Esophagus squamous epithelium (tissue), 5 donors: ENCODE measurements around the gene MAP3K20. TPM values are rescaled to one million over a fixed set of nuclear protein-coding genes. Genes with fewer than 3 reads are reported as not detected.

Experiments
- DNase-seq: peaks from one replicate; lab custom pipeline; 2025; lab: John Stamatoyannopoulos, UW
- H3K27ac ChIP-seq, 4 donors: fragments of 200-600 bp; sonication (generic); one replicate each; pipeline ENCODE4 v1.5.1; 2016 to 2019; ENCODE audit warnings: mild to moderate bottlenecking in 1 of 4
- H3K27me3 ChIP-seq, 4 donors: fragments of 200-600 bp; sonication (generic); 1 replicate in 3 of 4; 2 replicates in 1 of 4; pipeline versions ENCODE4 v1.5.1 to v1.6.0; 2017 to 2021; ENCODE audit warnings: antibody characterized with exemption in 1 of 4
- H3K36me3 ChIP-seq, 3 donors: fragments of 200-600 bp; sonication (generic); one replicate each; pipeline ENCODE4 v1.5.1; 2016 to 2019
- H3K4me1 ChIP-seq, 3 donors: fragments of 200-600 bp; sonication (generic); one replicate each; pipeline ENCODE4 v1.5.1; 2017 to 2019
- H3K4me3 ChIP-seq, 4 donors: fragments of 200-600 bp; sonication (generic); 1 replicate in 3 of 4; 2 replicates in 1 of 4; pipeline ENCODE4 v1.5.1; 2016 to 2019; ENCODE audit warnings: mild to moderate bottlenecking in 2 of 4, moderate library complexity in 1 of 4
- H3K9me3 ChIP-seq, 3 donors: fragments of 200-600 bp; sonication (generic); one replicate each; pipeline ENCODE4 v1.5.1; 2016 to 2019
- CTCF ChIP-seq, 6 experiments: fragments of 450-650 bp in 4 of 6; fragments of 200-600 bp in 2 of 6; sonication (generic) in 2 of 6; IDR thresholded peaks; one replicate each; pipeline ENCODE4 v1.5.1; 2016 to 2019; ENCODE audit warnings: antibody characterized with exemption in 6 of 6, mild to moderate bottlenecking in 4 of 6, moderate library complexity in 4 of 6
- POLR2A ChIP-seq, 4 donors: fragments of 450-650 bp; IDR thresholded peaks; one replicate each; pipeline ENCODE4 v1.6.1; 2017; ENCODE audit warnings: antibody characterized with exemption in 4 of 4, mild to moderate bottlenecking in 4 of 4, moderate library complexity in 3 of 4
- WGBS, 2 donors: methylation state at CpG; one replicate each; pipeline ENCODE4 v1.1.5; 2018; 5-methylcytosine and 5-hydroxymethylcytosine counted together
- intact Hi-C: fragments of 100-400 bp; cut with DNase I; formaldehyde crosslinking; loops from one replicate; pipeline ENCODE4 v1.15.0; 2022
- total RNA-seq, 4 donors: library from RNA; depleted of rRNA; stranded (reverse); fragments of >200 nt; gene quantifications; one replicate each; pipeline ENCODE4 v1.1.0, GENCODE V29; 2016
- donor health status: DM: yes; HTN: yes; CAD: no.

Gene MAP3K20
- total RNA-seq, 4 donors from 2014 or later: 7.2 to 55.3 (median 26.3) TPM

- 57% methylated on average over 1 of the region's 1 CpG; no CpG with 5 or more reads in 1 of the 2 donors for WGBS, 2 donors
- no peak overlapping the region for H3K4me3 ChIP-seq
- TF ChIP-seq POLR2A (IDR thresholded peaks at IDR 0.05) (no peak), CTCF (IDR thresholded peaks at IDR 0.05) (no peak)
- H3K9me3 ChIP-seq: no peaks in the 10 kb centered on the region
- H3K4me1 ChIP-seq: peaks cover 0 to 19% (median 5%) of the 10 kb centered on the region in 3 donors
- H3K27me3 ChIP-seq: no peaks in the 10 kb centered on the region
- no peak overlapping the region for H3K27ac ChIP-seq
- H3K36me3 ChIP-seq: peaks cover 0 to 29% (median 0%) of the 10 kb centered on the region in 3 donors
- no peak for DNase-seq
- intact Hi-C loops: no loop called here
These were observed 155.8 kb downstream of the MAP3K20 start for GRCh38 chr2:173231465-173231864.

- no peak overlapping the region for H3K4me3 ChIP-seq
- no peaks in the 10 kb centered on the region for H3K9me3 ChIP-seq
- H3K27ac ChIP-seq: no peak overlapping the region
- TF ChIP-seq CTCF (IDR thresholded peaks at IDR 0.05) (no peak), POLR2A (IDR thresholded peaks at IDR 0.05) (no peak)
- peaks cover 0 to 30% (median 0%) of the 10 kb centered on the region in 3 donors for H3K36me3 ChIP-seq
- intact Hi-C loops: no loop called here
- H3K4me1 ChIP-seq: peaks cover 0 to 19% (median 5%) of the 10 kb centered on the region in 3 donors
- no peak for DNase-seq
- no peaks in the 10 kb centered on the region for H3K27me3 ChIP-seq
- WGBS, 2 donors: 78 to 97% methylated on average over 5 of the region's 5 CpGs
These were observed 157.5 kb downstream of the MAP3K20 start for GRCh38 chr2:173232956-173233744.

- DNase-seq: no peak
- H3K27me3 ChIP-seq: no peaks in the 10 kb centered on the region
- peaks cover 0 to 59% (median 0%) of the 10 kb centered on the region in 3 donors for H3K36me3 ChIP-seq
- no peak overlapping the region for H3K4me3 ChIP-seq
- H3K9me3 ChIP-seq: no peaks in the 10 kb centered on the region
- 86 to 98% methylated on average over 5 of the region's 5 CpGs for WGBS, 2 donors
- no peak for TF ChIP-seq CTCF (IDR thresholded peaks at IDR 0.05)
- intact Hi-C loops: no loop called here
- H3K4me1 ChIP-seq: peaks cover 0 to 5% (median 2%) of the 10 kb centered on the region in 3 donors
- no peak overlapping the region for H3K27ac ChIP-seq
These were observed 160.5 kb downstream of the MAP3K20 start for GRCh38 chr2:173235947-173236803.

- no peak for TF ChIP-seq CTCF (IDR thresholded peaks at IDR 0.05)
- TF ChIP-seq POLR2A (IDR thresholded peaks at IDR 0.05): no peak
- no peak for DNase-seq
- peaks cover 0 to 62% (median 0%) of the 10 kb centered on the region in 3 donors for H3K36me3 ChIP-seq
- no peak overlapping the region for H3K27ac ChIP-seq
- H3K9me3 ChIP-seq: no peaks in the 10 kb centered on the region
- no peak overlapping the region for H3K4me3 ChIP-seq
- WGBS, 2 donors: 84% methylated on average over 4 of the region's 4 CpGs
- H3K27me3 ChIP-seq: no peaks in the 10 kb centered on the region
- intact Hi-C loops: no loop called here
- H3K4me1 ChIP-seq: no peaks in the 10 kb centered on the region
These were observed 162.7 kb downstream of the MAP3K20 start for GRCh38 chr2:173238385-173238784.

GRCh38 chr2:173238831-173239230 lies 163.2 kb downstream of the MAP3K20 start:
- no peaks in the 10 kb centered on the region for H3K27me3 ChIP-seq
- no peak overlapping the region for H3K4me3 ChIP-seq
- no peak for DNase-seq
- peaks cover 0 to 58% (median 0%) of the 10 kb centered on the region in 3 donors for H3K36me3 ChIP-seq
- no peak overlapping the region for H3K27ac ChIP-seq
- TF ChIP-seq CTCF (IDR thresholded peaks at IDR 0.05) (no peak), POLR2A (IDR thresholded peaks at IDR 0.05) (no peak)
- intact Hi-C loops: no loop called here
- WGBS, 2 donors: 83 to 90% methylated on average over 3 of the region's 3 CpGs
- no peaks in the 10 kb centered on the region for H3K4me1 ChIP-seq
- H3K9me3 ChIP-seq: no peaks in the 10 kb centered on the region
